Activated naive CD8-positive, alpha-beta T cell (primary cell): ENCODE results near the gene LRP1.

Experiments
- H3K27ac Mint-ChIP-seq: one replicate; pipeline ENCODE4 v1.8.0; 2021; ENCODE audit warnings: mixed read lengths
- H3K27me3 Mint-ChIP-seq: one replicate; pipeline ENCODE4 v1.8.0; 2021; ENCODE audit warnings: mixed read lengths
- H3K36me3 Mint-ChIP-seq: one replicate; pipeline ENCODE4 v1.8.0; 2021; ENCODE audit warnings: mixed read lengths
- H3K4me1 Mint-ChIP-seq: one replicate; pipeline ENCODE4 v1.8.0; 2021; ENCODE audit warnings: low read depth, mixed read lengths
- H3K4me3 Mint-ChIP-seq: one replicate; pipeline ENCODE4 v1.8.0; 2021; ENCODE audit warnings: mild to moderate bottlenecking, mixed read lengths
- H3K9me3 Mint-ChIP-seq: one replicate; pipeline ENCODE4 v1.8.0; 2021; ENCODE audit warnings: low read depth, mixed read lengths

The LRP1 gene

GRCh38 chr12:57203791-57204190, 75.5 kb downstream of the LRP1 start:
- no peak overlapping the region for H3K4me3 Mint-ChIP-seq
- H3K27me3 Mint-ChIP-seq = no peaks in the 10 kb centered on the region
- H3K27ac Mint-ChIP-seq = no peak overlapping the region
- no peaks in the 10 kb centered on the region for H3K4me1 Mint-ChIP-seq
- H3K9me3 Mint-ChIP-seq = no peaks in the 10 kb centered on the region
- peaks cover 2% of the 10 kb centered on the region for H3K36me3 Mint-ChIP-seq

- Mint-ChIP-seq H3K4me3 (no peak overlapping the region), H3K9me3 (no peaks in the 10 kb centered on the region), H3K36me3 (peaks cover 2% of the 10 kb centered on the region), H3K4me1 (no peaks in the 10 kb centered on the region), H3K27me3 (no peaks in the 10 kb centered on the region), H3K27ac (no peak overlapping the region)
Measured at GRCh38 chr12:57204454-57204853, 76.2 kb downstream of the LRP1 start.

GRCh38 chr12:57205186-57205585, 76.9 kb downstream of the LRP1 start:
- H3K4me3 Mint-ChIP-seq = no peak overlapping the region
- no peaks in the 10 kb centered on the region for H3K9me3 Mint-ChIP-seq
- H3K27me3 Mint-ChIP-seq = no peaks in the 10 kb centered on the region
- peaks cover 2% of the 10 kb centered on the region for H3K36me3 Mint-ChIP-seq
- H3K4me1 Mint-ChIP-seq = no peaks in the 10 kb centered on the region
- no peak overlapping the region for H3K27ac Mint-ChIP-seq

GRCh38 chr12:57205931-57206330, 77.6 kb downstream of the LRP1 start:
- Mint-ChIP-seq H3K9me3 (no peaks in the 10 kb centered on the region), H3K27me3 (no peaks in the 10 kb centered on the region), H3K36me3 (peaks cover 2% of the 10 kb centered on the region), H3K27ac (no peak overlapping the region), H3K4me1 (no peaks in the 10 kb centered on the region), H3K4me3 (no peak overlapping the region)

- Mint-ChIP-seq H3K27ac (no peak overlapping the region), H3K36me3 (no peaks in the 10 kb centered on the region), H3K4me1 (peaks cover 1% of the 10 kb centered on the region), H3K4me3 (no peak overlapping the region), H3K27me3 (no peaks in the 10 kb centered on the region), H3K9me3 (no peaks in the 10 kb centered on the region)
Measured at GRCh38 chr12:57207731-57208630, 79.7 kb downstream of the LRP1 start.

- peaks cover 7% of the 10 kb centered on the region for H3K4me1 Mint-ChIP-seq
- no peaks in the 10 kb centered on the region for H3K36me3 Mint-ChIP-seq
- no peak overlapping the region for H3K4me3 Mint-ChIP-seq
- H3K9me3 Mint-ChIP-seq = no peaks in the 10 kb centered on the region
- H3K27ac Mint-ChIP-seq = no peak overlapping the region
- peaks cover 5% of the 10 kb centered on the region for H3K27me3 Mint-ChIP-seq
Measured at GRCh38 chr12:57208631-57209282, 80.5 kb downstream of the LRP1 start.

- no peaks in the 10 kb centered on the region for H3K36me3 Mint-ChIP-seq
- peaks cover 12% of the 10 kb centered on the region for H3K27me3 Mint-ChIP-seq
- H3K4me3 Mint-ChIP-seq = no peak overlapping the region
- no peaks in the 10 kb centered on the region for H3K9me3 Mint-ChIP-seq
- H3K27ac Mint-ChIP-seq = no peak overlapping the region
- peaks cover 15% of the 10 kb centered on the region for H3K4me1 Mint-ChIP-seq
Measured at GRCh38 chr12:57209916-57210315, 81.6 kb downstream of the LRP1 start.

- peaks cover 15% of the 10 kb centered on the region for H3K27me3 Mint-ChIP-seq
- H3K4me1 Mint-ChIP-seq = peaks cover 18% of the 10 kb centered on the region
- H3K36me3 Mint-ChIP-seq = no peaks in the 10 kb centered on the region
- no peaks in the 10 kb centered on the region for H3K9me3 Mint-ChIP-seq
- H3K27ac Mint-ChIP-seq = no peak overlapping the region
- H3K4me3 Mint-ChIP-seq = no peak overlapping the region
Measured at GRCh38 chr12:57210461-57210860, 82.2 kb downstream of the LRP1 start.

GRCh38 chr12:57210926-57211692, 82.8 kb downstream of the LRP1 start:
- H3K27me3 Mint-ChIP-seq = peaks cover 19% of the 10 kb centered on the region
- H3K36me3 Mint-ChIP-seq = no peaks in the 10 kb centered on the region
- H3K27ac Mint-ChIP-seq = no peak overlapping the region
- no peak overlapping the region for H3K4me3 Mint-ChIP-seq
- H3K4me1 Mint-ChIP-seq = peaks cover 23% of the 10 kb centered on the region
- no peaks in the 10 kb centered on the region for H3K9me3 Mint-ChIP-seq

- Mint-ChIP-seq H3K27ac (no peak overlapping the region), H3K4me1 (peaks cover 23% of the 10 kb centered on the region), H3K27me3 (peaks cover 19% of the 10 kb centered on the region), H3K36me3 (no peaks in the 10 kb centered on the region), H3K9me3 (no peaks in the 10 kb centered on the region), H3K4me3 (no peak overlapping the region)
Measured at GRCh38 chr12:57211791-57212700, 83.8 kb downstream of the LRP1 start.

GRCh38 chr12:57212701-57213057, 84.4 kb downstream of the LRP1 start:
- no peak overlapping the region for H3K4me3 Mint-ChIP-seq
- H3K4me1 Mint-ChIP-seq = peaks cover 28% of the 10 kb centered on the region
- no peaks in the 10 kb centered on the region for H3K9me3 Mint-ChIP-seq
- no peak overlapping the region for H3K27ac Mint-ChIP-seq
- H3K36me3 Mint-ChIP-seq = no peaks in the 10 kb centered on the region
- H3K27me3 Mint-ChIP-seq = peaks cover 24% of the 10 kb centered on the region

GRCh38 chr12:57213058-57213715, 84.9 kb downstream of the LRP1 start:
- Mint-ChIP-seq H3K9me3 (no peaks in the 10 kb centered on the region), H3K27ac (no peak overlapping the region), H3K4me3 (peak overlapping the region; percentile 18), H3K36me3 (no peaks in the 10 kb centered on the region), H3K4me1 (peaks cover 28% of the 10 kb centered on the region), H3K27me3 (peaks cover 28% of the 10 kb centered on the region)

GRCh38 chr12:57213763-57214397, 85.6 kb downstream of the LRP1 start:
- H3K27ac Mint-ChIP-seq = no peak overlapping the region
- H3K4me1 Mint-ChIP-seq = peaks cover 31% of the 10 kb centered on the region
- peaks cover 3% of the 10 kb centered on the region for H3K36me3 Mint-ChIP-seq
- peak overlapping the region; percentile 18 for H3K4me3 Mint-ChIP-seq
- H3K27me3 Mint-ChIP-seq = peaks cover 35% of the 10 kb centered on the region
- H3K9me3 Mint-ChIP-seq = no peaks in the 10 kb centered on the region
